Neural progenitor cell (in vitro differentiated cells): Measurements from ENCODE around the gene GABRR1.

Source experiments
- EZH2 ChIP-seq: fragments of 200-600 bp; sonication (generic); IDR thresholded peaks from 2 replicates; pipeline ENCODE4 v1.6.1; 2017; ENCODE audit warnings: antibody characterized with exemption, mild to moderate bottlenecking, moderate library complexity
- EZH2phosphoT487 ChIP-seq: fragments of 200-600 bp; sonication (generic); IDR thresholded peaks from 2 replicates; pipeline ENCODE4 v1.6.1; 2017; ENCODE audit warnings: antibody characterized with exemption

- no peak for TF ChIP-seq EZH2
- TF ChIP-seq EZH2phosphoT487: no peak
These were observed 35.7 kb upstream of the GABRR1 start for GRCh38 chr6:89252907-89253306.
